Cardiac muscle cell (in vitro differentiated cells and primary cell): Measurements from ENCODE around the gene HDDC3. TPM values are rescaled to one million over a fixed set of nuclear protein-coding genes. Genes with fewer than 3 reads are reported as not detected.

Experiments used
- DNase-seq, 2 donors: peaks; one replicate each; pipeline versions ENCODE4 v3.0.0 to v3.0.0-alpha.2; 2010 to 2017; ENCODE audit warnings: low read depth in 1 of 2, low spot score in 1 of 2
- H3K27ac ChIP-seq: fragments of 200-600 bp; sonication (generic); 2 replicates; pipeline ENCODE4 v1.5.1; 2016
- H3K27me3 ChIP-seq: fragments of 200-600 bp; sonication (generic); 2 replicates; pipeline ENCODE4 v1.6.0; 2016; ENCODE audit warnings: control low read depth
- H3K36me3 ChIP-seq: fragments of 200-600 bp; sonication (generic); 2 replicates; pipeline ENCODE4 v1.5.1; 2016; ENCODE audit warnings: control low read depth
- H3K4me1 ChIP-seq: fragments of 200-600 bp; sonication (generic); 2 replicates; pipeline ENCODE4 v1.8.1; 2017; ENCODE audit warnings: low read depth, mild to moderate bottlenecking, mixed run types
- H3K4me3 ChIP-seq: fragments of 200-600 bp; sonication (generic); 2 replicates; pipeline ENCODE4 v1.5.1; 2016; ENCODE audit warnings: mild to moderate bottlenecking
- H3K9me3 ChIP-seq: fragments of 200-600 bp; sonication (generic); 2 replicates; pipeline ENCODE4 v1.5.1; 2017; ENCODE audit warnings: low read depth, mild to moderate bottlenecking, control low read depth
- polyA plus RNA-seq: library from polyadenylated mRNA; unstranded; fragments of >200 nt; fragmentation: Nextera tagmentation; extraction: Ambion mirVana; gene quantifications from 2 replicates; pipeline ENCODE4 v1.2.1, GENCODE V29; 2016
- total RNA-seq: library from RNA; depleted of rRNA; stranded (reverse); fragments of >200 nt; gene quantifications from 2 replicates; pipeline ENCODE4 v1.2.3, GENCODE V29; 2016
- TF ChIP-seq, protein P1 (sequence below): IDR thresholded peaks from 2 replicates; pipeline ENCODE4 v1.5.1; 2012; ENCODE audit warnings: low read depth, mild to moderate bottlenecking, low read length

The HDDC3 gene
- total and polyA plus RNA-seq, 2 experiments from 2014 or later: 22.5 to 32.5 TPM

DNA sequence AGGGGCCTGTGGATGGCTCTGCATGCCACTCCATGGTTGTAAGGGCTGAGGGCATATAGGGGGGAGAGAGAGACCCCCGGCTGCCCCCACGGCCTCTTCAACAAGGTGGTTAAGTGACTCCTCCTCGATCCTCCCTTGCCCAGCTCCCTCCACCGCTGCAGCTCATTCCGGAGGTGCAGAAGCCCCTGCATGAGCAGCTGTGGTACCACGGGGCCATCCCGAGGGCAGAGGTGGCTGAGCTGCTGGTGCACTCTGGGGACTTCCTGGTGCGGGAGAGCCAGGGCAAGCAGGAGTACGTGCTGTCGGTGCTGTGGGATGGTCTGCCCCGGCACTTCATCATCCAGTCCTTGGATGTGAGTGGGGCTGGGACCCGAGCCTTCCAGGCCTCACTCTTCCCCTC is 41.5 kb downstream of the HDDC3 start:
- Histone ChIP-seq H3K4me1 (no peaks in the 10 kb centered on the region), H3K9me3 (no peaks in the 10 kb centered on the region), H3K4me3 (no peak overlapping the region), H3K36me3 (no peaks in the 10 kb centered on the region), H3K27ac (no peak overlapping the region), H3K27me3 (no peaks in the 10 kb centered on the region)
- TF ChIP-seq, protein P1, sequence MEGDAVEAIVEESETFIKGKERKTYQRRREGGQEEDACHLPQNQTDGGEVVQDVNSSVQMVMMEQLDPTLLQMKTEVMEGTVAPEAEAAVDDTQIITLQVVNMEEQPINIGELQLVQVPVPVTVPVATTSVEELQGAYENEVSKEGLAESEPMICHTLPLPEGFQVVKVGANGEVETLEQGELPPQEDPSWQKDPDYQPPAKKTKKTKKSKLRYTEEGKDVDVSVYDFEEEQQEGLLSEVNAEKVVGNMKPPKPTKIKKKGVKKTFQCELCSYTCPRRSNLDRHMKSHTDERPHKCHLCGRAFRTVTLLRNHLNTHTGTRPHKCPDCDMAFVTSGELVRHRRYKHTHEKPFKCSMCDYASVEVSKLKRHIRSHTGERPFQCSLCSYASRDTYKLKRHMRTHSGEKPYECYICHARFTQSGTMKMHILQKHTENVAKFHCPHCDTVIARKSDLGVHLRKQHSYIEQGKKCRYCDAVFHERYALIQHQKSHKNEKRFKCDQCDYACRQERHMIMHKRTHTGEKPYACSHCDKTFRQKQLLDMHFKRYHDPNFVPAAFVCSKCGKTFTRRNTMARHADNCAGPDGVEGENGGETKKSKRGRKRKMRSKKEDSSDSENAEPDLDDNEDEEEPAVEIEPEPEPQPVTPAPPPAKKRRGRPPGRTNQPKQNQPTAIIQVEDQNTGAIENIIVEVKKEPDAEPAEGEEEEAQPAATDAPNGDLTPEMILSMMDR: no peak
- no peak for DNase-seq

DNA sequence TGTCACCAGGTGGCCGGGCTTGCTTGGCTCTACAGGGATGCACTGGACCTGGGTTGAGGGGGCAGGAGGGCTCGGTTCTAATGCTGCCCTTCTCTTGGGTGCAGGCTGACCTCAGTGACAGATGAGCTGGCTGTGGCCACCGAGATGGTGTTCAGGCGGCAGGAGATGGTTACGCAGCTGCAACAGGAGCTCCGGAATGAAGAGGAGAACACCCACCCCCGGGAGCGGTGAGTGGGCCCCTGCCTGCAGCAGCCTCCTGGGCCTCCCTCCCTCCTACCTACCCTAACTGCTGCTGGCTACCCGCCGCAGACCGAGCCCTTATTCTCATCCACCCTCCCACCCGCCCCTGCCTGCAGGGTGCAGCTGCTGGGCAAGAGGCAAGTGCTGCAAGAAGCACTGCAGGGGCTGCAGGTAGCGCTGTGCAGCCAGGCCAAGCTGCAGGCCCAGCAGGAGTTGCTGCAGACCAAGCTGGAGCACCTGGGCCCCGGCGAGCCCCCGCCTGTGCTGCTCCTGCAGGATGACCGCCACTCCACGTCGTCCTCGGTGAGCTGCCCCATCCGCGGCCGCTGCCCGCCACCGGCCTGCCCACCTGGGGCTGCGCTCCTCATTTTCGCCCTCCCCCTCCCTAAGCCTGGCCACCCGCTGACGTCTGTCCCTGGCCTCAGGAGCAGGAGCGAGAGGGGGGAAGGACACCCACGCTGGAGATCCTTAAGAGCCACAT is 42.5 kb downstream of the HDDC3 start:
- Histone ChIP-seq H3K4me3 (no peak overlapping the region), H3K9me3 (no peaks in the 10 kb centered on the region), H3K27ac (no peak overlapping the region), H3K36me3 (no peaks in the 10 kb centered on the region), H3K4me1 (no peaks in the 10 kb centered on the region), H3K27me3 (no peaks in the 10 kb centered on the region)
- no peak for DNase-seq
- TF ChIP-seq, protein P1: no peak

DNA sequence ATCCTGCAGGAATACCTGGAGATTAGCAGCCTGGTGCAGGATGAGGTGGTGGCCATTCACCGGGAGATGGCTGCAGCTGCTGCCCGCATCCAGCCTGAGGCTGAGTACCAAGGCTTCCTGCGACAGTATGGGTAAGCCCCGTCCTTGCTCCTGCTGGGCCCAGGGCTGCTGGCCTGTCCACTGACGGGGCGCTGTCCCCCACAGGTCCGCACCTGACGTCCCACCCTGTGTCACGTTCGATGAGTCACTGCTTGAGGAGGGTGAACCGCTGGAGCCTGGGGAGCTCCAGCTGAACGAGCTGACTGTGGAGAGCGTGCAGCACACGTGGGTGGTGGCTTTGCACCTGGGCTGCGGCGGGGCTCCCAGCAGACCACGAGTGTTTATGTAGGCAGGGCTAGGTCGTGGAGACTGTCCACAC is 43.0 kb downstream of the HDDC3 start:
- TF ChIP-seq, protein P1: no peak
- H3K27ac ChIP-seq: no peak overlapping the region
- H3K4me1 ChIP-seq: peaks cover 2% of the 10 kb centered on the region
- no peak overlapping the region for H3K4me3 ChIP-seq
- no peak for DNase-seq
- H3K36me3 ChIP-seq: no peaks in the 10 kb centered on the region
- H3K9me3 ChIP-seq: no peaks in the 10 kb centered on the region
- no peaks in the 10 kb centered on the region for H3K27me3 ChIP-seq

DNA sequence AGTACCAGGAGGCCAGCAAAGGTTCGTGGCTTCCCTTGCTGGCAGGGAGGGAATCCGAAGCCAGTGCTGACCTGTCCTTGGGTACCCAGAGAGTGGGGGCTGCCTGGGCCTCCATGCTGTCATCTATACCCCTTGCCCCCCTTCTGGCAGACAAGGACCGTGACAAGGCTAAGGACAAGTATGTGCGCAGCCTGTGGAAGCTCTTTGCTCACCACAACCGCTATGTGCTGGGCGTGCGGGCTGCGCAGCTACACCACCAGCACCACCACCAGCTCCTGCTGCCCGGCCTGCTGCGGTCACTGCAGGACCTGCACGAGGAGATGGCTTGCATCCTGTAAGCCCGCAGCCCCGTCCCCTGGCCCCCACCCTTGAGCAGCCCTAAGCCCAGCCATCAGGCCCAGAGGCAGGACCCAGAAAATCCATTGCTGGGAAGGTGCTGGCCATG is 45.3 kb downstream of the HDDC3 start:
- no peak for DNase-seq
- TF ChIP-seq, protein P1: no peak

DNA sequence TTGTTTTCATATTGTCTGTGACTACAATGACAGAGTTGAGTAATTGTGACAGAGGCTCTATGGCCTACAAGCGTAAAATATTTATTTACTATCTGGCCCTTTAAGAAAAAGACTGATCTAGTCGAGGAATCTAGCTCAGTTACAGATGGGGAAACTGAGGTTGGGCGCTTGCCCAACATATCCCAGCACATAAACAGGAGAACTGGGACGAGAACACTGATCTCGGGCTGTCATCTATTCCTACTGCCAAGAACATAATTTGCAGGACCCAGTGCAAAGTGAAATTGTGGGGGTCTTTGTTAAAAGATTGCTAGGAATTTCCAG is 46.1 kb downstream of the HDDC3 start:
- H3K36me3 ChIP-seq: no peaks in the 10 kb centered on the region
- H3K27me3 ChIP-seq: no peaks in the 10 kb centered on the region

More for the DNA sequence above, 45.3 kb downstream of the HDDC3 start:
- Histone ChIP-seq H3K27ac (no peak overlapping the region), H3K27me3 (no peaks in the 10 kb centered on the region), H3K4me3 (no peak overlapping the region), H3K36me3 (no peaks in the 10 kb centered on the region), H3K9me3 (no peaks in the 10 kb centered on the region), H3K4me1 (peaks cover 5% of the 10 kb centered on the region)

More for the DNA sequence above, 46.1 kb downstream of the HDDC3 start:
- DNase-seq: no peak
- Histone ChIP-seq H3K9me3 (no peaks in the 10 kb centered on the region), H3K27ac (no peak overlapping the region), H3K4me1 (peaks cover 5% of the 10 kb centered on the region), H3K4me3 (no peak overlapping the region)
- TF ChIP-seq, protein P1: no peak
